ENCODE measurements around the gene TMCO4. TPM values are rescaled to one million over a fixed set of nuclear protein-coding genes. Genes with fewer than 3 reads are reported as not detected.

TMCO4 gene
- total RNA-seq, 1 donor from 2014 or later, result 13.0 TPM

DNA sequence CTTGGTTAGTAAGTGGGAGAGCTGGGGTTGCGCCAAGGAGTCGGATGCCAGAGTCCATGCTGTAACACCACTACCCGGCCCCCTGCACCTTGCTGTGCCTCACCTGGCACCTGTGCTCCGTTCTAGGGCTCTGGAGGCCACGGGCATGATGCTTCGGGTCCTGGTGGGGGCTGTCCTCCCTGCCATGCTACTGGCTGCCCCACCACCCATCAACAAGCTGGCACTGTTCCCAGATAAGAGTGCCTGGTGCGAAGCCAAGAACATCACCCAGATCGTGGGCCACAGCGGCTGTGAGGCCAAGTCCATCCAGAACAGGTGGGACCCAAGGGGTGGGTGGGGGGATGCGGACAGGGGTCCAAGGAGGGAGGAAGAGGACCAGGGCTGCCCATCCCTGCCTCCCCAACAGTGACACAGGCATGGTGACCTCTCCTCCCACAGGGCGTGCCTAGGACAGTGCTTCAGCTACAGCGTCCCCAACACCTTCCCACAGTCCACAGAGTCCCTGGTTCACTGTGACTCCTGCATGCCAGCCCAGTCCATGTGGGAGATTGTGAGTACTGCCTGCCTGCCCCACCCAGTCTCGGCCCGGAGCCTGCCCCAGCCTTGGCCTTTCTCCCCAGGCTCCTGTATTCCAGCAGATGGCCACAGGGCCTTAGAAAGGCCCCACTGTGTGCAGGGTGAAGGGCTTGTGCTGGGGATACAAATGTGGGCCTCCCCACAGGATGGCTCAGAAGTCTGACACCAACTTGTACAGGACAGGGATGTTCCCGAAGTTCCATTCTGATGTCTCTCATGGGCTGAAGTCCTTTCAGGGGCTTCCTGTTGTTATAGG is 144.6 kb downstream of the TMCO4 start:
- no peak for DNase-seq (ENCODE audit: low read depth)
- H3K27me3 ChIP-seq (ENCODE audit: control insufficient read depth, insufficient read depth, low read length), result no peaks in the 10 kb centered on the region
- no peak for TF ChIP-seq CTCF (IDR thresholded peaks at IDR 0.05; ENCODE audit: insufficient read depth, low read length, poor library complexity, severe bottlenecking)
- no peaks in the 10 kb centered on the region for H3K36me3 ChIP-seq (ENCODE audit: control insufficient read depth, insufficient read depth, low read length)
- H3K4me3 ChIP-seq (ENCODE audit: low read depth, low read length), result no peak overlapping the region

DNA sequence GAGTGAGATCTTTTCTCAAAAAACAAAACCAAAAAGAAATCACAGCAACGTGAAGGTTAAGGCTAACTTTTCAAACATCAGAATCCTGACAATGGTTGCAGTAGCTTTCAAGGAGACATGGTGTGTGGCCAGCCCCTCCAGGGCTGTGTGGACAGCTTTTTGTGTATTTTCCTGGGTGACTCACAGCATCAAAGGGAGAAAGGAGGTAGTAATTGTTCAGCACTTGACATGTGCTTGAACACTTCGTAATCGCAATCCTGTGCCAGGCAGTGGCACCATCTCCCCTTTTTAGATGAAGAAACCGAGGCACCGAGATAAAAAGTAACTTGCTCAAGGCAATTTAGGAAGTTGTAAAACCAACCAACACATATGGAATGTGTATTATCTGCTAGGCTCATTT is 145.3 kb downstream of the TMCO4 start:
- Histone ChIP-seq H3K27me3 (ENCODE audit: control insufficient read depth, insufficient read depth, low read length) (no peaks in the 10 kb centered on the region), H3K36me3 (ENCODE audit: control insufficient read depth, insufficient read depth, low read length) (no peaks in the 10 kb centered on the region), H3K4me3 (ENCODE audit: low read depth, low read length) (no peak overlapping the region)
- no peak for TF ChIP-seq CTCF (IDR thresholded peaks at IDR 0.05; ENCODE audit: insufficient read depth, low read length, poor library complexity, severe bottlenecking)
- no peak for DNase-seq (ENCODE audit: low read depth)

DNA sequence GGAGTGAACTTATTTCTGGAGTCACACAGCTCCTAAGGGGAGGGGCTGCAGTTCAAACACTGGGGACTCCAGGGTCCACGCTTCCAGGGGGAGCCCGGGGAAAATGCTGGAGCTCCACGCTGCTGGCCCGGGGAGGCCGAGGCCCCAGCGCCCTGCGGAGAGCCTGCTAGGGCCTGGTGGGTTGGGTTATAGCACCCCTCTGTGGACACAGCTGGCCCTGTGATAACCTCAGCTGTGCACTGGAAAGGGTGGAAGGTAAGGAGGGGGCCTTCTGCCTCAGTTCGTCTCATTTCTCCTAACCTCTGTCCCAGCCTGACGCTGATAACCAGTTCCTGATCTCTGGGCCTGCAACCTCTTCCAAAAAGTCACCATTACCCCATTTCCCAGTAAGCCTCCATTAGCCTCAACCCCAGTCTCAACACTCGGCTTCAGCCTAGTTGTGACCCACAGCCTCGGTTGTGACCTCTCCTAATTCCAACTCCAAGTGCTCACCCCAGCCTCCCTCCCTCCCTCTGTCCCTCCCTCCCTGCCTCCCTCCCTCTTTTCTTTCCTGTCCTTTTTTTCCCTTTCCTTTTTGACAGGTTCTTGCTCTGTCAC is 148.5 kb downstream of the TMCO4 start:
- no peak for DNase-seq (ENCODE audit: low read depth)
- peak; percentile 80 for TF ChIP-seq CTCF (IDR thresholded peaks at IDR 0.05; ENCODE audit: insufficient read depth, low read length, poor library complexity, severe bottlenecking)

DNA sequence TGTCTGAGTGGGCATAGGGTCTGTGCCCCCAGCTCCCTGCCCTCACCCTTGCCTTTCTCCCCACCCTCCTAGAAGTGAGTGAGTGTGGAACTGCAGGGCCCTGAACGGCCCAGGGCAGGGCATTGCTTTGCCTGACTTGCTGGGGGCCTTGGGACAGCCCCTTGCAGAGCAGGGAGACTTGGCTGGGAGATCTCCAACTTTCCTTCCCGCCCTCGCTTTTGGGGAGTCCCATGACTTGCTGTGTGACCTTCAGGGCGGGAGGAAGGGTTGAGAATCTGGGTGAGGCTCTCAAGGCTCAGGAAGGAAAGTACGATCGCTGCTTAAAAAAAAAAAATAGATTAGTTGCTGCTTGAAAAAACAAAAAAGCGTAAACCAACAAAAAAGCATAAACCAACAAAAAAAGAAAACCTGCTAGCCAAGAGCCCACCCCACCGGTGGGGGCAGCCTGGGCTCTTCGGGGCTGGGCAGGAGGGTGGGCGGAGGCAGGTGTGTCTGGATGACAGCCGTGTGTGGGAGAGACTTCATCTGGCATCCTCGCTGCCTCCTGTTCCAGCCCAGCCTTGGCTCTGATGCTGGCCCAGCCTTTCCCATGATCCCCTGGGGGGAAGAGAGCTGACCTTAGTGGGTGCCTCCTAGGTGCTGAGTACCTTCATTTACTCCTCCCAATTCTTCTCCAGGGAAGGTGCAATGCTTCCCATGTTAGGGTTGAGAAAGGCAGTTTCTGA is 149.1 kb downstream of the TMCO4 start:
- no peaks in the 10 kb centered on the region for H3K36me3 ChIP-seq (ENCODE audit: control insufficient read depth, insufficient read depth, low read length)
- H3K27me3 ChIP-seq (ENCODE audit: control insufficient read depth, insufficient read depth, low read length), result no peaks in the 10 kb centered on the region
- H3K4me3 ChIP-seq (ENCODE audit: low read depth, low read length), result no peak overlapping the region
- TF ChIP-seq CTCF (IDR thresholded peaks at IDR 0.05; ENCODE audit: insufficient read depth, low read length, poor library complexity, severe bottlenecking), result no peak
- no peak for DNase-seq (ENCODE audit: low read depth)

More for the DNA sequence above, 148.5 kb downstream of the TMCO4 start:
- Histone ChIP-seq H3K4me3 (ENCODE audit: low read depth, low read length) (no peak overlapping the region), H3K36me3 (ENCODE audit: control insufficient read depth, insufficient read depth, low read length) (no peaks in the 10 kb centered on the region), H3K27me3 (ENCODE audit: control insufficient read depth, insufficient read depth, low read length) (no peaks in the 10 kb centered on the region)

- Histone ChIP-seq H3K27me3 (ENCODE audit: control insufficient read depth, insufficient read depth, low read length) (no peaks in the 10 kb centered on the region), H3K4me3 (ENCODE audit: low read depth, low read length) (no peak overlapping the region), H3K36me3 (ENCODE audit: control insufficient read depth, insufficient read depth, low read length) (no peaks in the 10 kb centered on the region)
- peak; percentile 31 for TF ChIP-seq CTCF (IDR thresholded peaks at IDR 0.05; ENCODE audit: insufficient read depth, low read length, poor library complexity, severe bottlenecking)
- DNase-seq (ENCODE audit: low read depth), result no peak
These were observed 151.0 kb downstream of the TMCO4 start for GRCh38 chr1:19648689-19649088.
